Right lobe of liver (tissue), 6 donors: ENCODE results near the gene PAXX. TPM values are rescaled to one million over a fixed set of nuclear protein-coding genes. Genes with fewer than 3 reads are reported as not detected.

Source experiments
- ATAC-seq, 4 donors: fragments of 200-7000 bp; cut with Tn5 transposase; one replicate each; pipeline ENCODE4 v1.9.1; 2020; ENCODE audit warnings: mild to moderate bottlenecking in 4 of 4, moderate library complexity in 4 of 4
- DNase-seq, 3 donors: peaks; one replicate each; pipeline ENCODE4 v3.0.0-alpha.2; 2020
- H3K27ac ChIP-seq, 3 donors: fragments of 200-600 bp; one replicate each; pipeline ENCODE4 v1.8.0; 2022
- H3K27me3 ChIP-seq, 2 donors: fragments of 200-600 bp; one replicate each; pipeline ENCODE4 v1.8.0; 2022
- H3K36me3 ChIP-seq, 4 donors: fragments of 200-600 bp; sonication (generic) in 1 of 4; one replicate each; pipeline versions ENCODE4 v1.5.1 to v1.8.0; 2017 to 2022; ENCODE audit warnings: control low read depth in 1 of 4
- H3K4me1 ChIP-seq, 4 donors: fragments of 200-600 bp; sonication (generic) in 1 of 4; one replicate each; pipeline versions ENCODE4 v1.5.1 to v1.8.0; 2017 to 2022; ENCODE audit warnings: control low read depth in 1 of 4
- H3K4me3 ChIP-seq, 3 donors: fragments of 200-600 bp; one replicate each; pipeline ENCODE4 v1.8.0; 2022
- H3K9me3 ChIP-seq, 4 donors: fragments of 200-600 bp; sonication (generic) in 1 of 4; one replicate each; pipeline versions ENCODE4 v1.5.1 to v1.8.0; 2017 to 2022; ENCODE audit warnings: control low read depth in 1 of 4
- CTCF ChIP-seq, 4 donors: fragments of 200-600 bp in 3 of 4; fragments of 450-650 bp in 1 of 4; IDR thresholded peaks; one replicate each; pipeline versions ENCODE4 v1.5.1 to v1.8.0; 2016 to 2022; ENCODE audit warnings: antibody characterized with exemption in 4 of 4, mild to moderate bottlenecking in 2 of 4
- POLR2A ChIP-seq: fragments of 450-650 bp; IDR thresholded peaks from one replicate; pipeline ENCODE4 v1.6.1; 2017; ENCODE audit warnings: antibody characterized with exemption, mild to moderate bottlenecking
- WGBS: methylation state at CpG from one replicate; pipeline ENCODE4 v1.1.6; 2018; ENCODE audit warnings: low coverage, low lambda C conversion rate; ENCODE audit not compliant: insufficient coverage; ENCODE audit errors: missing lambda C conversion rate; 5-methylcytosine and 5-hydroxymethylcytosine counted together
- intact Hi-C, 2 donors: fragments of 100-400 bp; cut with DNase I; formaldehyde crosslinking; loops; one replicate each; pipeline versions ENCODE4 v1.11.2 to v1.14.1; 2022
- total RNA-seq, 6 experiments: library from RNA; depleted of rRNA in 2 of 6; stranded (reverse); fragments of >200 nt in 2 of 6; fragmentation: NEBNext Ultra II Directional in 3 of 6; extraction: Animal tissue kit (Norgen Biotek cat#: 25700) in 3 of 6; gene quantifications; one replicate each; pipeline versions ENCODE4 v1.1.0 to v1.2.4, GENCODE V29; 2016 to 2023
- donor health status: DM: no; HTN: yes; CAD: no.
- donor health status: DM: no; HTN: no; CAD: no.
- donor health status: DM: no; HTN: no; CAD: no.
- donor health status: DM: no; HTN: yes; CAD: no.
- donor health status: DM: no; HTN: yes; CAD: no.

Gene PAXX
- total RNA-seq, 6 experiments from 2014 or later: 13.8 to 34.5 (median 23.3) TPM

GRCh38 chr9:136970361-136970760 is 21.9 kb upstream of the PAXX start:
- Histone ChIP-seq H3K36me3 (no peaks in the 10 kb centered on the region), H3K9me3 (no peaks in the 10 kb centered on the region), H3K27ac (no peak overlapping the region), H3K4me3 (no peak overlapping the region), H3K4me1 (no peaks in the 10 kb centered on the region), H3K27me3 (no peaks in the 10 kb centered on the region)
- no peak for DNase-seq
- no peak for TF ChIP-seq CTCF (IDR thresholded peaks at IDR 0.05)
- TF ChIP-seq POLR2A: no peak
- no peak for ATAC-seq
- intact Hi-C loops: no loop called here
- no CpG with 5 or more reads among the region's 11 CpGs for WGBS

GRCh38 chr9:136971746-136972145 is 20.5 kb upstream of the PAXX start:
- Histone ChIP-seq H3K27me3 (no peaks in the 10 kb centered on the region), H3K9me3 (no peaks in the 10 kb centered on the region), H3K4me3 (no peak overlapping the region), H3K4me1 (no peaks in the 10 kb centered on the region), H3K27ac (no peak overlapping the region), H3K36me3 (no peaks in the 10 kb centered on the region)
- no peak for TF ChIP-seq CTCF (IDR thresholded peaks at IDR 0.05)
- TF ChIP-seq POLR2A: no peak
- DNase-seq (no peak), ATAC-seq (no peak)
- whole genome bisulfite sequencing: 69% methylated on average over 6 of the region's 14 CpGs
- intact Hi-C loops: no loop called here

- no peak for ATAC-seq
- TF ChIP-seq POLR2A: no peak
- intact Hi-C loops: no loop called here
- Histone ChIP-seq H3K27me3 (no peaks in the 10 kb centered on the region), H3K4me1 (no peaks in the 10 kb centered on the region), H3K36me3 (no peaks in the 10 kb centered on the region), H3K27ac (no peak overlapping the region), H3K9me3 (no peaks in the 10 kb centered on the region), H3K4me3 (no peak overlapping the region)
- 100% methylated on average over 2 of the region's 11 CpGs for WGBS
- no peak for DNase-seq
Measured at GRCh38 chr9:136972335-136972734, 19.9 kb upstream of the PAXX start.

GRCh38 chr9:136972743-136973142 is 19.5 kb upstream of the PAXX start:
- no peaks in the 10 kb centered on the region for H3K9me3 ChIP-seq
- no peak overlapping the region for H3K27ac ChIP-seq
- no peak for ATAC-seq
- DNase-seq: no peak
- no peaks in the 10 kb centered on the region for H3K36me3 ChIP-seq
- WGBS: 51% methylated on average over 10 of the region's 13 CpGs
- H3K4me3 ChIP-seq: no peak overlapping the region
- intact Hi-C loops: no loop called here
- H3K4me1 ChIP-seq: no peaks in the 10 kb centered on the region
- no peak for TF ChIP-seq CTCF (IDR thresholded peaks at IDR 0.05)
- TF ChIP-seq POLR2A: no peak
- H3K27me3 ChIP-seq: no peaks in the 10 kb centered on the region

GRCh38 chr9:136973618-136974617 is 18.3 kb upstream of the PAXX start:
- no peak overlapping the region for H3K4me3 ChIP-seq
- H3K9me3 ChIP-seq: no peaks in the 10 kb centered on the region
- WGBS: no CpG with 5 or more reads among the region's 29 CpGs
- H3K36me3 ChIP-seq: no peaks in the 10 kb centered on the region
- no peaks in the 10 kb centered on the region for H3K4me1 ChIP-seq
- H3K27me3 ChIP-seq: no peaks in the 10 kb centered on the region
- intact Hi-C loops: no loop called here
- H3K27ac ChIP-seq: no peak overlapping the region
- DNase-seq (no peak), ATAC-seq (no peak)
- TF ChIP-seq CTCF (IDR thresholded peaks at IDR 0.05) (no peak), POLR2A (no peak)
